ENCODE results near the gene NEURL1.

The NEURL1 gene

GRCh38 chr10:103564116-103564501 is 70.6 kb downstream of the NEURL1 start:
- DNase-seq (ENCODE audit: low spot score): no peak

- DNase-seq (ENCODE audit: low spot score): no peak
These were observed 71.4 kb downstream of the NEURL1 start for GRCh38 chr10:103564776-103565520.

- DNase-seq (ENCODE audit: low spot score): no peak
These were observed 73.0 kb downstream of the NEURL1 start for GRCh38 chr10:103566536-103566935.

- DNase-seq (ENCODE audit: low spot score): no peak
These were observed 75.0 kb downstream of the NEURL1 start for GRCh38 chr10:103568505-103568904.

GRCh38 chr10:103569896-103570295 is 76.4 kb downstream of the NEURL1 start:
- no peak for DNase-seq (ENCODE audit: low spot score)

- DNase-seq (ENCODE audit: low spot score): no peak
These were observed 77.5 kb downstream of the NEURL1 start for GRCh38 chr10:103570844-103571655.

GRCh38 chr10:103571656-103571975 is 78.1 kb downstream of the NEURL1 start:
- DNase-seq (ENCODE audit: low spot score): no peak

GRCh38 chr10:103572347-103573204 is 79.1 kb downstream of the NEURL1 start:
- no peak for DNase-seq (ENCODE audit: low spot score)

- DNase-seq (ENCODE audit: low spot score): no peak
These were observed 79.6 kb downstream of the NEURL1 start for GRCh38 chr10:103573205-103573487.

GRCh38 chr10:103574097-103575061 is 80.9 kb downstream of the NEURL1 start:
- DNase-seq (ENCODE audit: low spot score): no peak

GRCh38 chr10:103575416-103576075 is 82.0 kb downstream of the NEURL1 start:
- no peak for DNase-seq (ENCODE audit: low spot score)

GRCh38 chr10:103576076-103576471 is 82.6 kb downstream of the NEURL1 start:
- DNase-seq (ENCODE audit: low spot score): no peak

- no peak for DNase-seq (ENCODE audit: low spot score)
These were observed 83.4 kb downstream of the NEURL1 start for GRCh38 chr10:103576862-103577261.

GRCh38 chr10:103578782-103579382 is 85.4 kb downstream of the NEURL1 start:
- DNase-seq (ENCODE audit: low spot score): no peak

- DNase-seq (ENCODE audit: low spot score): no peak
These were observed 86.5 kb downstream of the NEURL1 start for GRCh38 chr10:103580011-103580410.

GRCh38 chr10:103580430-103580829 is 86.9 kb downstream of the NEURL1 start:
- DNase-seq (ENCODE audit: low spot score): no peak

- DNase-seq (ENCODE audit: low spot score): no peak
These were observed 88.0 kb downstream of the NEURL1 start for GRCh38 chr10:103581499-103581898.

GRCh38 chr10:103582331-103583123 is 89.0 kb downstream of the NEURL1 start:
- no peak for DNase-seq (ENCODE audit: low spot score)

GRCh38 chr10:103583871-103584215 is 90.3 kb downstream of the NEURL1 start:
- DNase-seq (ENCODE audit: low spot score): no peak

Data from putamen (tissue), 1 donor.